ENCODE data around the gene CDH13.

DNA sequence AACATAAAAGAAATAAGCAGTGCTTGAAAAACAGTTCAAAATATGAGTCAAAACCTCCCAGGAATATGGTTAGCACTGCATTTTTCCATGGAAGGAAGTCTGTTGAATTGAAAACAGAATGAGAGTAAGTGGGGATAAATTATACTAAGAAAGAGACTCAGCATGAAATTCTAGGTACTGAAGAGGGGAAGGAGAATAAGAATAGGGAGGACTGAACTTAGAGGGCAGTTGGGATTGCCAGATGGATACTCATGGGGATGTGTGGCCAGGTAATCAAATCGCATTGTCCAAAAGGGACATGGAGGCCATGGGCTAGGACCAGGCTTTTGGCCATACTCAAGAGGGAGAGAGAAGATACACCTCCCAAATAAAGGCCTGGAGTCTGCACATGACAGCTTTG is 247.9 kb downstream of the CDH13 start:
- TF ChIP-seq, protein P1, sequence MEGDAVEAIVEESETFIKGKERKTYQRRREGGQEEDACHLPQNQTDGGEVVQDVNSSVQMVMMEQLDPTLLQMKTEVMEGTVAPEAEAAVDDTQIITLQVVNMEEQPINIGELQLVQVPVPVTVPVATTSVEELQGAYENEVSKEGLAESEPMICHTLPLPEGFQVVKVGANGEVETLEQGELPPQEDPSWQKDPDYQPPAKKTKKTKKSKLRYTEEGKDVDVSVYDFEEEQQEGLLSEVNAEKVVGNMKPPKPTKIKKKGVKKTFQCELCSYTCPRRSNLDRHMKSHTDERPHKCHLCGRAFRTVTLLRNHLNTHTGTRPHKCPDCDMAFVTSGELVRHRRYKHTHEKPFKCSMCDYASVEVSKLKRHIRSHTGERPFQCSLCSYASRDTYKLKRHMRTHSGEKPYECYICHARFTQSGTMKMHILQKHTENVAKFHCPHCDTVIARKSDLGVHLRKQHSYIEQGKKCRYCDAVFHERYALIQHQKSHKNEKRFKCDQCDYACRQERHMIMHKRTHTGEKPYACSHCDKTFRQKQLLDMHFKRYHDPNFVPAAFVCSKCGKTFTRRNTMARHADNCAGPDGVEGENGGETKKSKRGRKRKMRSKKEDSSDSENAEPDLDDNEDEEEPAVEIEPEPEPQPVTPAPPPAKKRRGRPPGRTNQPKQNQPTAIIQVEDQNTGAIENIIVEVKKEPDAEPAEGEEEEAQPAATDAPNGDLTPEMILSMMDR (conservative IDR thresholded peaks at IDR 0.05 in 1 of 2, IDR thresholded peaks at IDR 0.05 in 1 of 2; ENCODE audit: low read depth in 1 of 2, low read length in 2 of 2), result no peak
- TF ChIP-seq EZH2 (IDR thresholded peaks at IDR 0.05; ENCODE audit: low read length, missing control alignments), result no peak

Measured in fibroblast of lung (primary cell).